HEK293T (cell line): ENCODE measurements around the gene GPR15.
A peak's percentile ranks its signal among the peaks of the same experiment; 100 is the strongest.

ENCODE experiments used
- CTCF ChIA-PET: fragments of 350-600 bp; formaldehyde crosslinking; extraction: SDS; loops from one replicate; lab custom pipeline; 2021; ENCODE audit warnings: antibody characterized with exemption, inconsistent platforms; lab: Yijun Ruan, JAX
- POLR2A ChIA-PET: fragments of 350-600 bp; formaldehyde crosslinking; extraction: SDS; loops from one replicate; lab custom pipeline; 2020; ENCODE audit warnings: antibody characterized with exemption, inconsistent platforms; lab: Yijun Ruan, JAX
- DNase-seq: peaks from one replicate; pipeline ENCODE4 v3.0.0; 2012; ENCODE audit warnings: mixed read lengths; ENCODE audit errors: extremely low spot score
- ARNT ChIP-seq: fragments of 450-650 bp; IDR thresholded peaks from 2 replicates; pipeline ENCODE4 v1.6.1; 2017; ENCODE audit warnings: mild to moderate bottlenecking
- BHLHE40 ChIP-seq: fragments of 450-650 bp; IDR thresholded peaks from 2 replicates; pipeline ENCODE4 v1.6.1; 2016; ENCODE audit warnings: mild to moderate bottlenecking, moderate library complexity, borderline replicate concordance
- CTBP1 ChIP-seq: fragments of 450-650 bp; IDR thresholded peaks from 2 replicates; pipeline ENCODE4 v1.6.1; 2016; ENCODE audit warnings: borderline replicate concordance
- ELF4 ChIP-seq: fragments of 450-650 bp; IDR thresholded peaks from 2 replicates; pipeline ENCODE4 v1.6.1; 2017; ENCODE audit warnings: antibody characterized with exemption
- FOXA1 ChIP-seq: fragments of 450-650 bp; IDR thresholded peaks from 2 replicates; pipeline ENCODE4 v1.6.1; 2016; ENCODE audit warnings: mild to moderate bottlenecking
- FOXK2 ChIP-seq: fragments of 450-650 bp; IDR thresholded peaks from 2 replicates; pipeline ENCODE4 v1.6.1; 2016; ENCODE audit warnings: mild to moderate bottlenecking
- FOXM1 ChIP-seq: fragments of 450-650 bp; IDR thresholded peaks from 2 replicates; pipeline ENCODE4 v1.6.1; 2017; ENCODE audit warnings: mild to moderate bottlenecking, borderline replicate concordance
- HDGF ChIP-seq: fragments of 450-650 bp; IDR thresholded peaks from 2 replicates; pipeline ENCODE4 v1.6.1; 2017; ENCODE audit warnings: antibody characterized with exemption, borderline replicate concordance
- L3MBTL2 ChIP-seq: fragments of 450-650 bp; conservative IDR thresholded peaks from 2 replicates; pipeline ENCODE4 v1.6.1; 2016; ENCODE audit warnings: mild to moderate bottlenecking
- LEF1 ChIP-seq: fragments of 450-650 bp; IDR thresholded peaks from 2 replicates; pipeline ENCODE4 v1.6.1; 2017; ENCODE audit warnings: mild to moderate bottlenecking, borderline replicate concordance
- NFRKB ChIP-seq: fragments of 450-650 bp; IDR thresholded peaks from 2 replicates; pipeline ENCODE4 v1.6.1; 2016; ENCODE audit warnings: mild to moderate bottlenecking, moderate library complexity
- PKNOX1 ChIP-seq: fragments of 450-650 bp; IDR thresholded peaks from 2 replicates; pipeline ENCODE4 v1.6.1; 2016
- SP1 ChIP-seq: fragments of 450-650 bp; IDR thresholded peaks from 2 replicates; pipeline ENCODE4 v1.6.1; 2017
- SUZ12 ChIP-seq: fragments of 450-650 bp; IDR thresholded peaks from 2 replicates; pipeline ENCODE4 v1.6.1; 2016; ENCODE audit warnings: mild to moderate bottlenecking
- TARDBP ChIP-seq: fragments of 450-650 bp; IDR thresholded peaks from 2 replicates; pipeline ENCODE4 v1.6.1; 2016
- ZNF384 ChIP-seq: fragments of 450-650 bp; IDR thresholded peaks from 2 replicates; pipeline ENCODE4 v1.6.1; 2016

GPR15 gene

GRCh38 chr3:98565843-98566242 is 34.1 kb downstream of the GPR15 start:
- TF ChIP-seq FOXK2 (no peak), L3MBTL2 (no peak), ARNT (no peak), SP1 (no peak), SUZ12 (no peak), FOXM1 (no peak), ELF4 (no peak), NFRKB (no peak), CTBP1 (no peak)

GRCh38 chr3:98567666-98568270 is 36.0 kb downstream of the GPR15 start:
- CTCF ChIA-PET = no interaction called here
- no peak for DNase-seq
- TF ChIP-seq SUZ12 = no peak
- POLR2A ChIA-PET = no interaction called here

More at GRCh38 chr3:98565843-98566242, 34.1 kb downstream of the GPR15 start:
- ChIA-PET CTCF (no interaction called here), POLR2A (no interaction called here)
- DNase-seq = no peak

GRCh38 chr3:98568402-98568801 is 36.6 kb downstream of the GPR15 start:
- ChIA-PET CTCF (no interaction called here), POLR2A (no interaction called here)
- no peak for DNase-seq
- no peak for TF ChIP-seq PKNOX1
- TF ChIP-seq FOXM1 = no peak
- no peak for TF ChIP-seq FOXK2
- no peak for TF ChIP-seq ARNT
- no peak for TF ChIP-seq TARDBP
- TF ChIP-seq CTBP1 = no peak
- no peak for TF ChIP-seq LEF1
- TF ChIP-seq SP1 = no peak
- no peak for TF ChIP-seq ELF4
- TF ChIP-seq BHLHE40 = no peak
- TF ChIP-seq SUZ12 = no peak
- TF ChIP-seq ZNF384 = no peak
- TF ChIP-seq FOXA1 = no peak
- no peak for TF ChIP-seq L3MBTL2
- no peak for TF ChIP-seq NFRKB
- no peak for TF ChIP-seq HDGF

- POLR2A ChIA-PET = no interaction called here
- CTCF ChIA-PET = interaction anchor here (1.3 kb wide), 1 partner anchor 8 kb away, joined by 4 read pairs; no protein-coding TSS in a partner anchor
- peak; percentile 69 for TF ChIP-seq ZNF384
- no peak for TF ChIP-seq L3MBTL2
- no peak for DNase-seq
Measured at GRCh38 chr3:98573181-98573728, 41.5 kb downstream of the GPR15 start.

GRCh38 chr3:98574132-98574531 is 42.4 kb downstream of the GPR15 start:
- POLR2A ChIA-PET = no interaction called here

GRCh38 chr3:98577178-98577895 is 45.6 kb downstream of the GPR15 start:
- no peak for TF ChIP-seq BHLHE40
- TF ChIP-seq SP1 = no peak
- no peak for TF ChIP-seq LEF1
- no peak for TF ChIP-seq FOXK2
- CTCF ChIA-PET = no interaction called here
- no peak for DNase-seq
- POLR2A ChIA-PET = no interaction called here

More at GRCh38 chr3:98574132-98574531, 42.4 kb downstream of the GPR15 start:
- CTCF ChIA-PET = interaction anchor here (0.6 to 0.7 kb wide), 3 partner anchors 14 to 19 kb away, joined by 3 to 4 read pairs (median 4); partner anchors contain the start of gene CPOX
- DNase-seq = no peak
- no peak for TF ChIP-seq ELF4
- no peak for TF ChIP-seq L3MBTL2
- no peak for TF ChIP-seq HDGF
- TF ChIP-seq NFRKB = no peak
- TF ChIP-seq ARNT = no peak
- no peak for TF ChIP-seq TARDBP
- no peak for TF ChIP-seq FOXK2
- no peak for TF ChIP-seq ZNF384
- TF ChIP-seq LEF1 = no peak
- TF ChIP-seq SP1 = no peak
- no peak for TF ChIP-seq PKNOX1
- no peak for TF ChIP-seq SUZ12
- no peak for TF ChIP-seq BHLHE40
- no peak for TF ChIP-seq CTBP1
- no peak for TF ChIP-seq FOXM1
- TF ChIP-seq FOXA1 = no peak
